ENCODE data around the gene TCEANC. TPM values are rescaled to one million over a fixed set of nuclear protein-coding genes. Genes with fewer than 3 reads are reported as not detected.
"Not testable (repeated sequence)": the region's sequence is repeated elsewhere in the genome, so short reads cannot be mapped to it uniquely, and the experiment has no call there.

The TCEANC gene
- total RNA-seq, 1 donor = 6.2 TPM

DNA sequence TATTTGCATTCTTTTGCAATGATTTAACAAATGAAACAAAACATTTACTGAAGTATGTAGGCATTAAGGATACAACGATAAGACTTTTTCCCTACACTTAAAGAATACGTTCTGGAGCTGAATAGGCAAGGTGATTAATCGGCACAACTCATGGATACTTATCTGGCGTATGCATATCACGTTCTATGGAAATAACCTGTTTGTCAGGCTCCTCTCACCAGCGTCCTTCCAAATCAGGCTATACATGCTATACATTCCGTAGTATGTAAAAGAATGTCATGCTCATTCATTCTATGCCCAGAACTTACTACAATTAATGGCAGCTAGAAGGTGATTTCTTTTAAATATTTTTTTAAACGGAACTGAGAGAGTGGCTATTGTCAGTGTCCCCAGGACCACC, 25.6 kb upstream of the TCEANC start:
- Histone ChIP-seq H3K79me2 (ENCODE audit: insufficient read depth, low read length) (no peaks in the 10 kb centered on the region), H3K4me1 (ENCODE audit: insufficient read depth, low read length) (no peaks in the 10 kb centered on the region), H4K20me1 (ENCODE audit: insufficient read depth, low read length) (no peaks in the 10 kb centered on the region), H3K27me3 (ENCODE audit: insufficient read depth, low read length) (peaks cover 19% of the 10 kb centered on the region), H3K4me2 (ENCODE audit: insufficient read depth, low read length) (no peak overlapping the region), H3K27ac (ENCODE audit: low read depth, low read length) (no peak overlapping the region), H2AFZ (ENCODE audit: low read length) (no peak overlapping the region), H3K36me3 (ENCODE audit: insufficient read depth, low read length) (no peaks in the 10 kb centered on the region), H3K9me3 (ENCODE audit: low read depth, low read length) (no peaks in the 10 kb centered on the region), H3K4me3 (ENCODE audit: insufficient read depth, low read length) (no peak overlapping the region)
- DNase-seq (ENCODE audit: insufficient read length, low spot score, missing footprints) = no peak
- TF ChIP-seq, protein P1, sequence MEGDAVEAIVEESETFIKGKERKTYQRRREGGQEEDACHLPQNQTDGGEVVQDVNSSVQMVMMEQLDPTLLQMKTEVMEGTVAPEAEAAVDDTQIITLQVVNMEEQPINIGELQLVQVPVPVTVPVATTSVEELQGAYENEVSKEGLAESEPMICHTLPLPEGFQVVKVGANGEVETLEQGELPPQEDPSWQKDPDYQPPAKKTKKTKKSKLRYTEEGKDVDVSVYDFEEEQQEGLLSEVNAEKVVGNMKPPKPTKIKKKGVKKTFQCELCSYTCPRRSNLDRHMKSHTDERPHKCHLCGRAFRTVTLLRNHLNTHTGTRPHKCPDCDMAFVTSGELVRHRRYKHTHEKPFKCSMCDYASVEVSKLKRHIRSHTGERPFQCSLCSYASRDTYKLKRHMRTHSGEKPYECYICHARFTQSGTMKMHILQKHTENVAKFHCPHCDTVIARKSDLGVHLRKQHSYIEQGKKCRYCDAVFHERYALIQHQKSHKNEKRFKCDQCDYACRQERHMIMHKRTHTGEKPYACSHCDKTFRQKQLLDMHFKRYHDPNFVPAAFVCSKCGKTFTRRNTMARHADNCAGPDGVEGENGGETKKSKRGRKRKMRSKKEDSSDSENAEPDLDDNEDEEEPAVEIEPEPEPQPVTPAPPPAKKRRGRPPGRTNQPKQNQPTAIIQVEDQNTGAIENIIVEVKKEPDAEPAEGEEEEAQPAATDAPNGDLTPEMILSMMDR (IDR thresholded peaks at IDR 0.05; ENCODE audit: extremely low read depth, low read depth, low read length) = no peak

DNA sequence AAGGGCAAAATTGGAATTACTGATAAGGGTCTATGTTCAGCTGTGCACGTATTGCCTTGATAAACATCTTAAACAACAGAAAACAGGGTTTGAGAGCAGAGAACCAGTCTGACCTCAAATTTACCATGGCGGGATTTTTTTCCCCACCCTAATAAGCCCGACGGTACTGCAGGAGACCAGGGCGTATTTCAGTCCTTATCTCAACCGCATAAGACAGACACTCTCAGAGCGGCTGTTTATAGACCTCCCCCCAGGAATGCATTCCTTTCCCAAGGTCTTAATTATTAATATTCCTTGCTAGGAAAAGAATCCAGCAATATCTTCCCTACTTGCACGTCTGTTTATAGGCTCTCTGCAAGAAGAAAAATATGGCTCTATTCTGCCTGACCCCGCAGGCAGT, 15.7 kb upstream of the TCEANC start:
- H3K27ac ChIP-seq (ENCODE audit: low read depth, low read length); H2AFZ ChIP-seq (ENCODE audit: low read length); H3K27me3 ChIP-seq (ENCODE audit: insufficient read depth, low read length); H3K4me3 ChIP-seq (ENCODE audit: insufficient read depth, low read length); H3K79me2 ChIP-seq (ENCODE audit: insufficient read depth, low read length); H3K4me2 ChIP-seq (ENCODE audit: insufficient read depth, low read length); DNase-seq (ENCODE audit: insufficient read length, low spot score, missing footprints); H3K9me3 ChIP-seq (ENCODE audit: low read depth, low read length); H3K36me3 ChIP-seq (ENCODE audit: insufficient read depth, low read length); H4K20me1 ChIP-seq (ENCODE audit: insufficient read depth, low read length); H3K4me1 ChIP-seq (ENCODE audit: insufficient read depth, low read length): not testable (repeated sequence)

DNA sequence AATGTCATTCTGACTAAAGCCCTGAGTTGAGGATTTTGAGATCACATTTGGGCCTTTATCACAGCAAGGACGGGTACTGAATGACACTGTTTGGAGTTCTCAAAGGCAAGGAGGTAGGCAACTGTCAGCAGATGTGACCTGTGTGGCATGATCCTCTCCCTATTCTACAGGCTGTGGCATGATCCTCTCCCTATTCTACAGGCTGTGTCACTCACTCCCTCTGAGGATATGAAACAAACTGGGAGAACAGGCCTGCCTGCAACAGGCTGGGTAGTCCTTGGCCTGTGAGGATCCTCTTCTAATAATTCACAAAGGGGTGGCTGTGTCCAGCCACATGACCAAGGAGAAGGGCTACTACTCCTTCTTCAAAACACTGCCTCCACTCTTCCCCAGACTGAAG, 14.9 kb upstream of the TCEANC start:
- H3K36me3 ChIP-seq (ENCODE audit: insufficient read depth, low read length) = no peaks in the 10 kb centered on the region
- TF ChIP-seq, protein P1 (IDR thresholded peaks at IDR 0.05; ENCODE audit: extremely low read depth, low read depth, low read length) = no peak
- no peak overlapping the region for H3K27ac ChIP-seq (ENCODE audit: low read depth, low read length)
- H3K79me2 ChIP-seq (ENCODE audit: insufficient read depth, low read length) = no peaks in the 10 kb centered on the region
- H3K4me3 ChIP-seq (ENCODE audit: insufficient read depth, low read length) = no peak overlapping the region
- H4K20me1 ChIP-seq (ENCODE audit: insufficient read depth, low read length) = no peaks in the 10 kb centered on the region
- no peak overlapping the region for H3K4me2 ChIP-seq (ENCODE audit: insufficient read depth, low read length)
- peaks cover 4% of the 10 kb centered on the region for H3K9me3 ChIP-seq (ENCODE audit: low read depth, low read length)
- no peaks in the 10 kb centered on the region for H3K4me1 ChIP-seq (ENCODE audit: insufficient read depth, low read length)
- no peak for DNase-seq (ENCODE audit: insufficient read length, low spot score, missing footprints)
- no peak overlapping the region for H2AFZ ChIP-seq (ENCODE audit: low read length)
- H3K27me3 ChIP-seq (ENCODE audit: insufficient read depth, low read length) = peaks cover 2% of the 10 kb centered on the region

DNA sequence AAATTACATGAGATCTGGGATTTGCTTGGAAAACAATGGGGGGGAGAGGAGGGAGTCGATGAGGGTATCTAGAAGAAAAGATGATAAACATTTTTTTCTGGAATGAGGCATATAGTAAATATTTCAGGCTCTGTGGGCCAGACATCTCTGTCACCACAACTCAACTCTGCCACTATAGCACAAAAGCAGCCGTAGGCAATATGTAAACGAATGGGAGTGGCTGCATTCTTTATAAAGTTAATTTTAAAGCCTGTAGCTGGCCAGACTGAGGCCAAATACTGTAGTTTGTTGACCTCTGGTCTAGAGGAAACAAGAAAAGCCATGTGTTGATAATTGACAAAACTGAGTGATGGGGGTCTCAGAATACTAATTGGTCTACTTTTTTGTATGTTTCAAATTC, 14.1 kb upstream of the TCEANC start:
- Histone ChIP-seq H3K4me3 (ENCODE audit: insufficient read depth, low read length) (no peak overlapping the region), H2AFZ (ENCODE audit: low read length) (no peak overlapping the region), H3K36me3 (ENCODE audit: insufficient read depth, low read length) (no peaks in the 10 kb centered on the region), H3K79me2 (ENCODE audit: insufficient read depth, low read length) (no peaks in the 10 kb centered on the region), H3K27ac (ENCODE audit: low read depth, low read length) (no peak overlapping the region), H4K20me1 (ENCODE audit: insufficient read depth, low read length) (no peaks in the 10 kb centered on the region), H3K9me3 (ENCODE audit: low read depth, low read length) (peaks cover 4% of the 10 kb centered on the region), H3K4me2 (ENCODE audit: insufficient read depth, low read length) (no peak overlapping the region), H3K4me1 (ENCODE audit: insufficient read depth, low read length) (no peaks in the 10 kb centered on the region), H3K27me3 (ENCODE audit: insufficient read depth, low read length) (peaks cover 2% of the 10 kb centered on the region)
- TF ChIP-seq, protein P1 (IDR thresholded peaks at IDR 0.05; ENCODE audit: extremely low read depth, low read depth, low read length) = no peak
- DNase-seq (ENCODE audit: insufficient read length, low spot score, missing footprints) = no peak

DNA sequence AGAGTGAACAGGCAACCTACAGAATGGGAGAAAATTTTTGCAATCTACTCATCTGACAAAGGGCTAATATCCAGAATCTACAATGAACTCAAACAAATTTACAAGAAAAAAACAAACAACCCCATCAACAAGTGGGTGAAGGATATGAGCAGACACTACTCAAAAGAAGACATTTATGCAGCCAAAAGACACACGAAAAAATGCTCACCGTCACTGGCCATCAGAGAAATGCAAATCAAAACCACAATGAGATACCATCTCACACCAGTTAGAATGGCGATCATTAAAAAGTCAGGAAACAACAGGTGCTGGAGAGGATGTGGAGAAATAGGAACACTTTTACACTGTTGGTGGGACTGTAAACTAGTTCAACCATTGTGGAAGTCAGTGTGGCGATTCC, 11.3 kb upstream of the TCEANC start:
- H3K27me3 ChIP-seq (ENCODE audit: insufficient read depth, low read length); H2AFZ ChIP-seq (ENCODE audit: low read length); H3K9me3 ChIP-seq (ENCODE audit: low read depth, low read length); H3K27ac ChIP-seq (ENCODE audit: low read depth, low read length); H3K4me3 ChIP-seq (ENCODE audit: insufficient read depth, low read length); H3K4me1 ChIP-seq (ENCODE audit: insufficient read depth, low read length); H3K4me2 ChIP-seq (ENCODE audit: insufficient read depth, low read length); H4K20me1 ChIP-seq (ENCODE audit: insufficient read depth, low read length); DNase-seq (ENCODE audit: insufficient read length, low spot score, missing footprints); H3K79me2 ChIP-seq (ENCODE audit: insufficient read depth, low read length); H3K36me3 ChIP-seq (ENCODE audit: insufficient read depth, low read length): not testable (repeated sequence)

All from osteoblast (primary cell).